GM10248 (cell line): ENCODE measurements around the gene LY6G5C.

Source experiments
- CTCF ChIA-PET: fragments of 300-600 bp; sonication (Branson Sonifier 250); formaldehyde crosslinking; extraction: SDS; loops from one replicate; lab custom pipeline; 2021; ENCODE audit warnings: antibody characterized with exemption; lab: Yijun Ruan, JAX
- POLR2A ChIA-PET: fragments of 350-650 bp; sonication (Branson Sonifier 250); formaldehyde crosslinking; extraction: SDS; loops from one replicate; lab custom pipeline; 2020; ENCODE audit warnings: antibody characterized with exemption; lab: Yijun Ruan, JAX
- DNase-seq: peaks from one replicate; pipeline ENCODE4 v3.0.0; 2012; ENCODE audit errors: extremely low spot score
- TF ChIP-seq, protein P1 (sequence below): IDR thresholded peaks from 2 replicates; pipeline ENCODE4 v1.5.1; 2012; ENCODE audit warnings: mild to moderate bottlenecking, low read depth; ENCODE audit errors: extremely low read depth, missing control alignments, control extremely low read depth

LY6G5C gene

DNA sequence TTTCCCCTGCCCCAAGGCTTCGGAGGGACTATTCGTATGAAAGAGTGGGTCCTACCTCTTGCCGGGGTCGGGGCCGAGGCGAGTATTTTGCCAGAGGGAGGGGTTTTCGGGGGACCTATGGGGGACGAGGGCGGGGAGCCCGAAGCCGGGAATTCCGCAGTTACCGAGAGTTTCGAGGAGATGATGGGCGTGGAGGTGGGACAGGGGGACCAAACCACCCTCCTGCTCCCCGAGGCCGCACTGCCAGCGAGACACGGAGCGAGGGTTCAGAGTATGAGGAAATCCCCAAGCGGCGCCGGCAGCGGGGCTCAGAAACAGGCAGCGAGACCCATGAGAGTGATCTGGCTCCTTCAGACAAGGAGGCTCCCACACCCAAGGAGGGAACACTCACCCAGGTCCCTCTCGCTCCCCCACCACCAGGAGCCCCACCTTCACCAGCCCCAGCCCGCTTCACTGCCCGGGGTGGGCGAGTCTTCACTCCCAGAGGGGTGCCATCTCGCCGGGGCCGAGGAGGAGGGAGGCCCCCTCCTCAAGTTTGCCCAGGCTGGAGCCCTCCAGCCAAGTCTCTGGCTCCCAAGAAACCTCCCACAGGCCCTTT is 49.1 kb downstream of the LY6G5C start:
- TF ChIP-seq, protein P1, sequence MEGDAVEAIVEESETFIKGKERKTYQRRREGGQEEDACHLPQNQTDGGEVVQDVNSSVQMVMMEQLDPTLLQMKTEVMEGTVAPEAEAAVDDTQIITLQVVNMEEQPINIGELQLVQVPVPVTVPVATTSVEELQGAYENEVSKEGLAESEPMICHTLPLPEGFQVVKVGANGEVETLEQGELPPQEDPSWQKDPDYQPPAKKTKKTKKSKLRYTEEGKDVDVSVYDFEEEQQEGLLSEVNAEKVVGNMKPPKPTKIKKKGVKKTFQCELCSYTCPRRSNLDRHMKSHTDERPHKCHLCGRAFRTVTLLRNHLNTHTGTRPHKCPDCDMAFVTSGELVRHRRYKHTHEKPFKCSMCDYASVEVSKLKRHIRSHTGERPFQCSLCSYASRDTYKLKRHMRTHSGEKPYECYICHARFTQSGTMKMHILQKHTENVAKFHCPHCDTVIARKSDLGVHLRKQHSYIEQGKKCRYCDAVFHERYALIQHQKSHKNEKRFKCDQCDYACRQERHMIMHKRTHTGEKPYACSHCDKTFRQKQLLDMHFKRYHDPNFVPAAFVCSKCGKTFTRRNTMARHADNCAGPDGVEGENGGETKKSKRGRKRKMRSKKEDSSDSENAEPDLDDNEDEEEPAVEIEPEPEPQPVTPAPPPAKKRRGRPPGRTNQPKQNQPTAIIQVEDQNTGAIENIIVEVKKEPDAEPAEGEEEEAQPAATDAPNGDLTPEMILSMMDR: no peak
- ChIA-PET CTCF (no interaction called here), POLR2A (no interaction called here)
- no peak for DNase-seq

DNA sequence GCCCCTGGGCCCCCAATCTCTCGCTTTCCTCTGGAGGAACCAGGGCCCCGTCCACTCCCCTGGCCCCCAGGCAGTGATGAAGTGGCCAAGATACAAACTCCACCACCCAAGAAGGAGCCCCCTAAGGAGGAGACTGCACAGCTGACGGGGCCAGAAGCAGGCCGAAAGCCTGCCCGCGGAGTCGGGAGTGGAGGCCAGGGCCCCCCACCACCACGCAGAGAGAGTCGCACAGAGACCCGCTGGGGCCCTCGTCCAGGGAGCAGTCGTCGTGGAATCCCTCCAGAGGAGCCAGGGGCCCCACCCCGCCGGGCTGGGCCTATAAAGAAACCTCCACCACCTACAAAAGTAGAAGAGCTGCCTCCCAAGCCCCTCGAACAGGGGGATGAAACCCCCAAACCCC is 49.7 kb downstream of the LY6G5C start:
- TF ChIP-seq, protein P1: no peak
- DNase-seq: no peak
- ChIA-PET POLR2A (no interaction called here), CTCF (no interaction called here)

DNA sequence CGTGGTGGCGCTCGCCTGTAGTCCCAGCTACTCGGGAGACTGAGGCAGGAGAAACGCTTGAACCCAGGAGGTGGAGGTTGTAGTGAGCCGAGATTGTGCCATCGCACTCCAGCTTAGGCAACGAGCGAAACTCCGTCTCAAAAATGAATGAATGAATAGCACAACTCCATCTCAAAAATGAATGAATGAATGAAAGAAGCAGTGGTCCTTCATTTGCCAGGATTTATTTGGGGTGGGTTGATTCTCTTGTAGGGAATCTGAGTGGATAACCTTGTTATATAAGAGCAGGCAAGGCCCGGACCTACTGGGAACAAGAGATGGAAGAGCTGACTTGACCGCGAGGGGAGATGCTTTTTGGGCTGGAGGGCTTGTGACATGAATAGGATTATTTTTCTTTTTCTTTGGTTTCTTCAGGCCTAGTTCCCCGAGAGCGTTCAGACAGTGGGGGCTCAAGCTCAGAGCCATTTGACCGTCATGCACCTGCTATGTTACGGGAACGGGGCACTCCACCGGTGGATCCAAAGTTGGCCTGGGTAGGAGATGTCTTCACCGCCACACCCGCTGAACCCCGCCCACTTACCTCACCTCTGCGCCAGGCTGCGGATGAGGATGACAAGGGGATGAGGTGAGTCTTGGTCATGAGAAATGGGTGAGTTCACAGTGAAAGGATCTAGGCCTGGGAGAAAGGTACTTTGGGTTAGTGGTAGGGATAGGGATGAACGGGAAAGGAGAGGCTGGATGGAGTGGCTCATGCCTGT is 50.5 kb downstream of the LY6G5C start:
- DNase-seq: no peak
- TF ChIP-seq, protein P1: no peak
- ChIA-PET POLR2A (interaction anchor here (1.5 kb wide), 1 partner anchor 9 kb away, joined by 6 read pairs; no protein-coding TSS in a partner anchor), CTCF (interaction anchor here (1.4 kb wide), 1 partner anchor 8 kb away, joined by 3 read pairs; no protein-coding TSS in a partner anchor)

DNA sequence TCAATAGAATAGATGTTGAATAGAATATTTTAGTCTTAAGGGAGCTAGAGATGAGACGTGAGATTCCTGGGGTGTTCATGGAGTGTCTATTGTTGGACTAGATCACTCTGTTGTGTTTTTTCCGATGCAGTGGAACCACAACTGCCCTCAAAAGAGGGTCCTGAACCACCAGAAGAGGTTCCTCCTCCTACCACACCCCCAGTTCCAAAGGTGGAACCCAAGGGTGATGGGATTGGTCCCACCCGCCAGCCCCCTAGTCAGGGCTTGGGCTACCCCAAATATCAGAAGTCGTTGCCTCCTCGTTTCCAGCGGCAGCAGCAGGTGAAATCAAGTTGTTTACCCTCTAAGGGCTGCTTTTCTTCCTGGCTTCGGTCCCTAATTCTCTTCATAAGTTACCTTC is 51.9 kb downstream of the LY6G5C start:
- CTCF ChIA-PET: interaction anchor here (1.4 to 2.1 kb wide), 2 partner anchors 10 to 11 kb away, joined by 3 to 6 read pairs; no protein-coding TSS in a partner anchor
- TF ChIP-seq, protein P1: no peak
- DNase-seq: no peak
- POLR2A ChIA-PET: interaction anchor here (1.5 to 1.7 kb wide), 2 partner anchors 10 to 22 kb away, joined by 5 to 6 read pairs; no protein-coding TSS in a partner anchor

DNA sequence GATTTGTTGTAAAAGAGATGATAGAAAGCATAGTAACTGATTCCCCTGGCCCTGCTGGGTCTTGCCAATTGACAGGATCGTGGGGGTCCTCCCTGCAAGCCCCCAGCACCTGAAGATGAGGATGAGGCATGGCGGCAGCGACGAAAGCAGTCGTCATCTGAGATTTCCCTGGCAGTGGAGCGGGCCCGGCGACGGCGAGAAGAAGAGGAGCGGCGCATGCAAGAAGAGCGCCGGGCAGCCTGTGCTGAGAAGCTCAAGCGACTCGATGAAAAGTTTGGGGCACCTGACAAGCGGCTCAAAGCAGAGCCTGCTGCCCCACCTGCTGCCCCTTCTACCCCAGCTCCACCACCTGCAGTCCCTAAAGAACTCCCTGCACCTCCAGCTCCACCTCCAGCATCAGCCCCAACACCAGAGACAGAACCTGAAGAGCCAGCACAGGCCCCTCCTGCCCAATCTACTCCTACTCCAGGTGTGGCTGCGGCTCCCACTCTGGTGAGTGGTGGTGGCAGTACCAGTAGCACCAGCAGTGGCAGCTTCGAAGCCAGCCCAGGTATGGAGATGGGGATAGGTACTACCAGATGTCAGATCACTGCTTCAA is 53.1 kb downstream of the LY6G5C start:
- DNase-seq: no peak
- CTCF ChIA-PET: interaction anchor here (1.1 to 2.1 kb wide), 6 partner anchors 10 to 30 kb away, joined by 3 to 8 read pairs (median 4); no protein-coding TSS in a partner anchor
- TF ChIP-seq, protein P1: no peak
- POLR2A ChIA-PET: interaction anchor here (1.0 to 1.7 kb wide), 2 partner anchors 11 to 23 kb away, joined by 5 to 6 read pairs; no protein-coding TSS in a partner anchor

DNA sequence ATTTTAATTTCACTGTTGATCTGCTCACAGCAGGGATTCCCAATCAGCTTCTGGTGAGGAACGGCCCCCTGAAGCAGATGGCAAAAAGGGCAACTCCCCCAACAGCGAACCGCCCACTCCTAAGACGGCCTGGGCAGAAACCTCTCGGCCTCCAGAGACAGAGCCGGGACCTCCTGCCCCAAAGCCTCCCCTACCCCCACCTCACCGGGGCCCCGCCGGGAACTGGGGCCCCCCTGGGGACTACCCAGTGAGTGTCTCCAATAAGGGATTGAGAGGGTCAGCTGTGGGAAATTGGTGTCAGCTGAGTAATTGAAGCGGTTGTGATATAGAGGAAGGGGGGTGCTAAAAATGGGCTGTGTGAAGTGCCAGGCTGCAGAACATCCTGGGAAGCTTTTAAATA is 53.9 kb downstream of the LY6G5C start:
- POLR2A ChIA-PET: interaction anchor here (0.6 to 1.1 kb wide), 3 partner anchors 12 to 201 kb away, joined by 3 to 6 read pairs (median 3); partner anchors contain the start of gene HSPA1B
- TF ChIP-seq, protein P1: no peak
- CTCF ChIA-PET: interaction anchor here (1.0 to 1.7 kb wide), 7 partner anchors 9 to 75 kb away, joined by 3 to 8 read pairs (median 3); no protein-coding TSS in a partner anchor
- DNase-seq: no peak
